Uterus (tissue), 4 donors: ENCODE results near the gene KLF7. TPM values are rescaled to one million over a fixed set of nuclear protein-coding genes. Genes with fewer than 3 reads are reported as not detected.

Source experiments
- DNase-seq, 2 donors: peaks; one replicate each; pipeline ENCODE4 v3.0.0-alpha.2; 2019 to 2020
- H3K27ac ChIP-seq, 2 donors: fragments of 200-600 bp; sonication (generic); 1 replicate in 1 of 2; 2 replicates in 1 of 2; pipeline ENCODE4 v1.5.1; 2016 to 2018
- H3K27me3 ChIP-seq, 2 donors: fragments of 200-600 bp; sonication (generic); one replicate each; pipeline ENCODE4 v1.5.1; 2018 to 2019; ENCODE audit warnings: control low read depth in 1 of 2
- H3K36me3 ChIP-seq, 2 donors: fragments of 200-600 bp; sonication (generic); one replicate each; pipeline ENCODE4 v1.5.1; 2019; ENCODE audit warnings: control low read depth in 1 of 2
- H3K4me1 ChIP-seq, 2 donors: fragments of 200-600 bp; sonication (generic); one replicate each; pipeline ENCODE4 v1.5.1; 2018 to 2019; ENCODE audit warnings: control low read depth in 1 of 2
- H3K4me3 ChIP-seq, 2 donors: fragments of 200-600 bp; sonication (generic); 1 replicate in 1 of 2; 2 replicates in 1 of 2; pipeline ENCODE4 v1.5.1; 2018 to 2019; ENCODE audit warnings: mild to moderate bottlenecking in 1 of 2
- H3K9me3 ChIP-seq, 2 donors: fragments of 200-600 bp; sonication (generic); one replicate each; pipeline ENCODE4 v1.5.1; 2019; ENCODE audit warnings: control low read depth in 1 of 2
- POLR2A ChIP-seq, 2 donors: fragments of 450-650 bp; IDR thresholded peaks; one replicate each; pipeline ENCODE4 v1.6.1; 2016; ENCODE audit warnings: antibody characterized with exemption in 2 of 2, mild to moderate bottlenecking in 1 of 2, moderate library complexity in 1 of 2
- intact Hi-C: fragments of 100-400 bp; cut with DNase I; formaldehyde crosslinking; loops from one replicate; pipeline ENCODE4 v1.15.1; 2023; ENCODE audit warnings: low total_unique reads
- total RNA-seq, 4 donors: library from RNA; depleted of rRNA in 3 of 4; stranded (reverse); fragments of >200 nt in 3 of 4; gene quantifications; one replicate each; pipeline versions ENCODE4 v1.1.0 to v1.2.4, GENCODE V29; 2014 to 2023
- TF ChIP-seq, protein P1 (sequence below), 4 experiments: fragments of 200-600 bp in 2 of 4; fragments of 450-650 bp in 2 of 4; sonication (generic) in 2 of 4; IDR thresholded peaks; one replicate each; pipeline ENCODE4 v1.5.1; 2016 to 2019; ENCODE audit warnings: antibody characterized with exemption in 4 of 4, mild to moderate bottlenecking in 2 of 4, moderate library complexity in 1 of 4
- donor health status: DM: yes; HTN: yes; CAD: no.

Gene KLF7
- total RNA-seq, 4 donors from 2014 or later: 20.9 to 96.0 (median 39.4) TPM

DNA sequence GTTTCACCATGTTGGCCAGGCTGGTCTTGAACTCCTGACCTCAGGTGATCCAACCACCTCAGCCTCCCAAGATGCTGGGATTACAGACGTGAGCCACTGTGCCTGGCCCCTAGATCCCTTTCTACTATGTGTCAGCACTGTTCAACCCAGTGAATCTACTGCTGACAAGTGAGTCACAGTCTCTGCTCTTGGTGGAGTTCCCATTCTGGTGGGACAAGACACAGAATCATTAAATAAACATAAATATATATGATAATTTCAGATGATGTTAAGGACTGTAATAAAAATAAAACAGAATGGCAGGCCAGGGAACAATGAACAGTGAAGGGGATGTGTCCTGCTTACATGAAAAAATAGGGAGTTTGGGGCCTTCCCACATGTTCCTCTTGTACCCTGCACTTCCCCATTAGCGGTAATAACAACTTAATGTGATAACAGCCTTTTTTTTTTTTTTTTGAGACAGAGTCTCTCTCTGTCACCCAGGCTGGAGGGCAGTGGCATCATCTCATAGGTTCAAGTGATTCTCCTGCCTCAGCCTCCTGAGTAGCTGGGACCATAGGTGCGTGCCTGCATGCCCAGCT is 114.3 kb downstream of the KLF7 start:
- no peaks in the 10 kb centered on the region for H3K27me3 ChIP-seq
- no peak overlapping the region for H3K4me3 ChIP-seq
- no peaks in the 10 kb centered on the region for H3K9me3 ChIP-seq
- H3K27ac ChIP-seq: no peak overlapping the region
- no peaks in the 10 kb centered on the region for H3K36me3 ChIP-seq
- no peak for DNase-seq
- intact Hi-C loops: no loop called here
- TF ChIP-seq, protein P1, sequence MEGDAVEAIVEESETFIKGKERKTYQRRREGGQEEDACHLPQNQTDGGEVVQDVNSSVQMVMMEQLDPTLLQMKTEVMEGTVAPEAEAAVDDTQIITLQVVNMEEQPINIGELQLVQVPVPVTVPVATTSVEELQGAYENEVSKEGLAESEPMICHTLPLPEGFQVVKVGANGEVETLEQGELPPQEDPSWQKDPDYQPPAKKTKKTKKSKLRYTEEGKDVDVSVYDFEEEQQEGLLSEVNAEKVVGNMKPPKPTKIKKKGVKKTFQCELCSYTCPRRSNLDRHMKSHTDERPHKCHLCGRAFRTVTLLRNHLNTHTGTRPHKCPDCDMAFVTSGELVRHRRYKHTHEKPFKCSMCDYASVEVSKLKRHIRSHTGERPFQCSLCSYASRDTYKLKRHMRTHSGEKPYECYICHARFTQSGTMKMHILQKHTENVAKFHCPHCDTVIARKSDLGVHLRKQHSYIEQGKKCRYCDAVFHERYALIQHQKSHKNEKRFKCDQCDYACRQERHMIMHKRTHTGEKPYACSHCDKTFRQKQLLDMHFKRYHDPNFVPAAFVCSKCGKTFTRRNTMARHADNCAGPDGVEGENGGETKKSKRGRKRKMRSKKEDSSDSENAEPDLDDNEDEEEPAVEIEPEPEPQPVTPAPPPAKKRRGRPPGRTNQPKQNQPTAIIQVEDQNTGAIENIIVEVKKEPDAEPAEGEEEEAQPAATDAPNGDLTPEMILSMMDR (IDR thresholded peaks at IDR 0.05): no peak
- no peak for TF ChIP-seq POLR2A (IDR thresholded peaks at IDR 0.05)
- no peaks in the 10 kb centered on the region for H3K4me1 ChIP-seq

DNA sequence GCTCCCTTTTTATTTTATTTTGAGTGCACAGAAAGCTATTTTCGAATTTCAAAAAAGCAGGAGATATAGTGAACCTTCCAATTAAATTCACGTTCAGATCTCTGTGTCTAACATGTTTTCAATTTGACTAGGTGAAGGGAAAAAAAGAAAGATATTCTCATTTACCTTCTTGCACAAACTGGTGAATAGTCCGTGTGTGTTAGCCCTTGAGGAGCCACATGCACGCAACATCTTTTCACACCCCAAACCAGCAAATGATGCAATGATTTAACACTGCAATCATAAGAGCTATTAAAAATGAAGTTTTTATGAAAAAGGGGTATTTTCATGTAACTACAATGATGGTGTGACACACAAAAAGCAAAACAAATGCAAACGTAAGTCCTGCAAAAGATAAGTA is 116.6 kb downstream of the KLF7 start:
- TF ChIP-seq, protein P1 (IDR thresholded peaks at IDR 0.05): no peak
- no peak for TF ChIP-seq POLR2A (IDR thresholded peaks at IDR 0.05)
- H3K36me3 ChIP-seq: no peaks in the 10 kb centered on the region
- H3K4me1 ChIP-seq: no peaks in the 10 kb centered on the region
- no peaks in the 10 kb centered on the region for H3K9me3 ChIP-seq
- H3K4me3 ChIP-seq: no peak overlapping the region
- intact Hi-C loops: no loop called here
- no peaks in the 10 kb centered on the region for H3K27me3 ChIP-seq
- H3K27ac ChIP-seq: no peak overlapping the region
- DNase-seq: no peak

DNA sequence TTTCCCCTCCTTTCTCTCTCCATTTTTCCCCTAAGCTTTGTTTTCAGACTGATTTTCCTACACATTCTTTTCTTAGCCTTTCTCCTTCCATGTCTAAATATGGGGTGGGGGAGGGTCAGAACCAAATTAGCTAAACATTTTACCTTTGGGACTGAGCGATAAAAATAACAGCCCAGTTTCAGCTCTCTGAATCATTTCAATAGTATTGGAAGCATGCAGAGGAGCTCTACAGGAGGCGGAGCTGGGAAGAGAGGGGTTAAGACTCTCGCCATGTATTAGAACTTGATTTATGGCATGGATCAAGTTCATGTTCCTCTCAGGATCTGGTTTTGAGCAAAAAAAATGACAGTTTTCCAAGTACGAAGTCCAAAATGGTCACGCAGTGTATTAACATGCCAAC is 117.3 kb downstream of the KLF7 start:
- Histone ChIP-seq H3K4me3 (no peak overlapping the region), H3K36me3 (no peaks in the 10 kb centered on the region), H3K27me3 (no peaks in the 10 kb centered on the region), H3K27ac (no peak overlapping the region), H3K4me1 (no peaks in the 10 kb centered on the region), H3K9me3 (no peaks in the 10 kb centered on the region)
- intact Hi-C loops: no loop called here
- DNase-seq: no peak
- no peak for TF ChIP-seq POLR2A (IDR thresholded peaks at IDR 0.05)
- TF ChIP-seq, protein P1 (IDR thresholded peaks at IDR 0.05): no peak

DNA sequence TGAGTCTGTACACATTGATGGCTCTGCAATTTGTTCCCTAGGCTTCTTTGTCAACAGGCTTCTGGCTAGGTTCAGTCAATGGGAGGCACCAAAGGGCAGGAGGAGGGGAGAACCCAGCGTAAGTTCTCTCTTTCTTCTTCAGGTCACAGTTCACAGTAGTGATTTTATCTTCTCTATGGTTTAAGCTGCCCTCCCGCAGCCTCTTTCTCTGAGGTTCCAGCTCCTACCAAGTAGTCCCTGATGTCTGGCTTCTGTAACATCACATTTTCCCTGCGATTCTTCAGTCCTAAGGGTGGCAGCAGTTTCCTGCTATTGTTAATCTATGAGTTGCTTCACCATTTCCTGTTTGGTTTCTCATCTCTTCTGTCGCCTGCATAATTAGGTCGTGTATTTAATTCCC is 119.0 kb downstream of the KLF7 start:
- H3K27me3 ChIP-seq: no peaks in the 10 kb centered on the region
- no peak for DNase-seq
- no peaks in the 10 kb centered on the region for H3K36me3 ChIP-seq
- TF ChIP-seq, protein P1 (IDR thresholded peaks at IDR 0.05): no peak
- TF ChIP-seq POLR2A (IDR thresholded peaks at IDR 0.05): no peak
- intact Hi-C loops: no loop called here
- H3K4me1 ChIP-seq: no peaks in the 10 kb centered on the region
- H3K4me3 ChIP-seq: no peak overlapping the region
- H3K9me3 ChIP-seq: no peaks in the 10 kb centered on the region
- no peak overlapping the region for H3K27ac ChIP-seq

DNA sequence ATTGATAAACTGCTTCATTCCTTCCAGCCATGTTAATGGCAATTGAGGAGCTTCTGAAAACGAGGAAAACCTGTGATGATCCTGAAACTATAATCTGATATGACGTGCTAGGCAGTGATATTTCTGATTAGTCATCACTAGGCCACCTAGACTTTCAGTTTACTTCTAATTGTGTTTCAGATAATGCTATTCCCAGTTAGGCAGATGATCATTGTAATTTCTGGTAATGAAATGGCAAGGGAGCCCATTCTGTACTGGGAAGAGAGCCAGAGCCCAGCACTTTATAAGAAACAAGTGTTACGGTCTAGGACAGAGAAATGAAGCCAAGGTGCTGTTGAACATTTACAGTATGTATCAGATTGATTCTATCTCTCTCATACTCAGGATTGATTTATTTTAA is 120.2 kb downstream of the KLF7 start:
- H3K4me3 ChIP-seq: no peak overlapping the region
- TF ChIP-seq POLR2A (IDR thresholded peaks at IDR 0.05): no peak
- TF ChIP-seq, protein P1 (IDR thresholded peaks at IDR 0.05): no peak
- no peaks in the 10 kb centered on the region for H3K36me3 ChIP-seq
- H3K4me1 ChIP-seq: no peaks in the 10 kb centered on the region
- no peaks in the 10 kb centered on the region for H3K9me3 ChIP-seq
- H3K27ac ChIP-seq: no peak overlapping the region
- no peak for DNase-seq
- H3K27me3 ChIP-seq: no peaks in the 10 kb centered on the region
- intact Hi-C loops: no loop called here
